ENCODE results near the gene SCN5A. TPM values are rescaled to one million over a fixed set of nuclear protein-coding genes. Genes with fewer than 3 reads are reported as not detected.

Gene SCN5A
- total and polyA plus RNA-seq, 2 of the 4 experiments (the other 2 are of a cell fraction) = 1.9 to 2.0 TPM

DNA sequence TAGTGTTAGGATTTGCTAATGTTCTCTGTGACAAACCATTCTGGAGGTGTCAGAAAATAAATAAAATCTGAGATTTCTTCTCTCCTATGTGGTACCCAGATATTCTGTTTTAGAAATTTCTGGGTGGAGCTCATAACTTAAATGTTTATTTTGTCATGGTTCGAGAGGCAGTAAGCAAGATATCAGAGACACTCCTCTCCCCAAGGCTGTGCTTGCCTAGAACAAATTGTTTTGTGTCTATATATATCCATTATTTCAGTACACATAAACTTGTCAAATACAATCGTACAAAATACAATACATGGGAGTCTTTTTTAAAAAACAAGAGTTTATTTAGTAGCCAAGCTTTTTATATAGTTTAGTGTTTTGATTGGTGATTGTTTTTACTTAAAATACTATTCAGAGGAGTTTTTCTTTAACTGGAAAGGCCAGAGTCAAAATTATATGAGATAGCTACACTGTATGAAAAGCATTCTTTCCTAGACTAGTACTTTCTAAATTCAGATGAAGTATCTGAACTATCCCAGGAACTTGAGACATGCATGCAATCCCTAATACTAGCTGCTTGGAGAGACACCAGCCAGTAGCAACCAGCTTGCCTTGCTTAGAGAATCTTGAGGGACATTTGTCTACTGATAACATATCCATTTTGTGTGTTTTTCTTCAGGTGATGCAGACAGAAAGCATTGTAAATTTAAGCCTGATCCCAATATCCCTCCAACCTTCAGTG is 148.6 kb downstream of the SCN5A start:
- Histone ChIP-seq H3K4ac (ENCODE audit: low read depth, low read length) (no peak overlapping the region), H2AK5ac (ENCODE audit: low read depth, low read length) (no peak overlapping the region), H2AK9ac (replicated peaks; ENCODE audit: low read depth, low read length, poor library complexity) (no peak overlapping the region), H3K14ac (replicated peaks; ENCODE audit: low read depth, low read length) (no peak overlapping the region), H3K9me1 (ENCODE audit: insufficient read depth, low read length) (0 out of 2 replicates have a peak, but pooled peaks cover 5% of the 10 kb centered on the region), H3K56ac (ENCODE audit: extremely low read depth, insufficient read depth, low read length) (no peak overlapping the region), H3K23ac (ENCODE audit: low read depth, low read length) (no peak overlapping the region; the same call in 1 of the 2 replicates), H4K91ac (ENCODE audit: insufficient read depth, low read depth, low read length) (no peak overlapping the region), H3K9me3 (ENCODE audit: control insufficient read depth, insufficient read depth, low read length) (no peaks in the 10 kb centered on the region), H2AFZ (replicated peaks; ENCODE audit: low read length, poor library complexity) (no peak overlapping the region), H2BK120ac (ENCODE audit: low read depth, low read length) (no peak overlapping the region), H3K4me1 (ENCODE audit: control insufficient read depth, insufficient read depth, low read length) (peaks cover 4% of the 10 kb centered on the region; the same call in 1 of the 2 replicates), H2BK20ac (ENCODE audit: low read depth, low read length) (no peak overlapping the region), H4K20me1 (ENCODE audit: insufficient read depth, low read length) (no peaks in the 10 kb centered on the region), H4K5ac (ENCODE audit: low read depth, low read length) (peak overlapping the region; percentile 25; the same call in 1 of the 2 replicates), H3K18ac (ENCODE audit: low read depth, low read length) (no peak overlapping the region; the same call in 1 of the 2 replicates), H3K9ac (ENCODE audit: low read depth, low read length) (no peak overlapping the region), H3K79me1 (ENCODE audit: low read depth in 1 of 2, low read length in 2 of 2) (peaks cover 13 to 28% of the 10 kb centered on the region in 2 experiments; a peak in 3 of 4 replicates), H3K27ac (ENCODE audit: insufficient read depth, low read length) (peak overlapping the region; percentile 33; the same call in 1 of the 2 replicates), H2BK15ac (ENCODE audit: low read depth, low read length) (no peak overlapping the region), H2BK5ac (ENCODE audit: low read depth, low read length, poor library complexity, severe bottlenecking) (peak overlapping the region; percentile 83), H3K27me3 (ENCODE audit: control insufficient read depth, insufficient read depth, low read length) (no peaks in the 10 kb centered on the region), H4K8ac (ENCODE audit: low read depth in 2 of 2, low read length in 2 of 2) (peak overlapping the region in 1 of 2 experiments; percentile 21; a peak in 1 of 4 replicates), H3K4me2 (ENCODE audit: low read depth, low read length) (peak overlapping the region; percentile 33; the same call in 1 of the 2 replicates), H3K4me3 (ENCODE audit: insufficient read depth, low read depth, low read length) (no peak overlapping the region), H3K36me3 (ENCODE audit: control insufficient read depth, insufficient read depth, low read length) (peaks cover 18% of the 10 kb centered on the region)
- ATAC-seq (ENCODE audit: low read depth) (peak; percentile 35), DNase-seq (no peak)
- in situ Hi-C loops (cut with MboI; ENCODE audit: low sequenced_read_pairs) (no loop called here), intact Hi-C loops (cut with micrococcal nuclease) (no loop called here), dilution Hi-C loops (cut with HindIII; ENCODE audit: low sequenced_read_pairs, unreplicated experiment) (no loop called here)
- BruUV-seq (replicated peaks) = no TSS peak
- POLR2A ChIA-PET (ENCODE audit: unreplicated experiment) = interaction anchor here (0.5 kb wide), 1 partner anchor 154 kb away, joined by 3 read pairs; the partner anchor contains the start of gene XYLB
- TF ChIP-seq MXI1 (IDR thresholded peaks at IDR 0.05; ENCODE audit: borderline replicate concordance, low read depth, low read length) (no peak), CTCF (conservative IDR thresholded peaks at IDR 0.05; ENCODE audit: low read depth, low read length) (no peak), POLR2A (IDR thresholded peaks at IDR 0.05; ENCODE audit: low read depth, low read length) (no peak), ELK1 (IDR thresholded peaks at IDR 0.05; ENCODE audit: borderline replicate concordance, low read depth, low read length) (no peak), SMC3 (IDR thresholded peaks at IDR 0.05; ENCODE audit: low read depth, low read length) (no peak)
- TF ChIP-seq, protein P1, sequence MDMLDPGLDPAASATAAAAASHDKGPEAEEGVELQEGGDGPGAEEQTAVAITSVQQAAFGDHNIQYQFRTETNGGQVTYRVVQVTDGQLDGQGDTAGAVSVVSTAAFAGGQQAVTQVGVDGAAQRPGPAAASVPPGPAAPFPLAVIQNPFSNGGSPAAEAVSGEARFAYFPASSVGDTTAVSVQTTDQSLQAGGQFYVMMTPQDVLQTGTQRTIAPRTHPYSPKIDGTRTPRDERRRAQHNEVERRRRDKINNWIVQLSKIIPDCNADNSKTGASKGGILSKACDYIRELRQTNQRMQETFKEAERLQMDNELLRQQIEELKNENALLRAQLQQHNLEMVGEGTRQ (IDR thresholded peaks at IDR 0.05; ENCODE audit: low read depth, low read length) = no peak
- WGBS, 2 experiments (ENCODE audit: extremely low coverage in 2 of 2, insufficient read length in 1 of 2) = no CpG with 5 or more reads among the region's 2 CpGs
- CTCF ChIA-PET = interaction anchor here (1.6 kb wide), 2 partner anchors 21 to 150 kb away, joined by 4 to 6 read pairs; no protein-coding TSS in a partner anchor

All from IMR-90 (cell line).